Measurements from ENCODE around the gene ITGAV. TPM values are rescaled to one million over a fixed set of nuclear protein-coding genes. Genes with fewer than 3 reads are reported as not detected.

The ITGAV gene
- total RNA-seq, 2 experiments from 2014 or later, result 2.9 to 3.7 TPM

DNA sequence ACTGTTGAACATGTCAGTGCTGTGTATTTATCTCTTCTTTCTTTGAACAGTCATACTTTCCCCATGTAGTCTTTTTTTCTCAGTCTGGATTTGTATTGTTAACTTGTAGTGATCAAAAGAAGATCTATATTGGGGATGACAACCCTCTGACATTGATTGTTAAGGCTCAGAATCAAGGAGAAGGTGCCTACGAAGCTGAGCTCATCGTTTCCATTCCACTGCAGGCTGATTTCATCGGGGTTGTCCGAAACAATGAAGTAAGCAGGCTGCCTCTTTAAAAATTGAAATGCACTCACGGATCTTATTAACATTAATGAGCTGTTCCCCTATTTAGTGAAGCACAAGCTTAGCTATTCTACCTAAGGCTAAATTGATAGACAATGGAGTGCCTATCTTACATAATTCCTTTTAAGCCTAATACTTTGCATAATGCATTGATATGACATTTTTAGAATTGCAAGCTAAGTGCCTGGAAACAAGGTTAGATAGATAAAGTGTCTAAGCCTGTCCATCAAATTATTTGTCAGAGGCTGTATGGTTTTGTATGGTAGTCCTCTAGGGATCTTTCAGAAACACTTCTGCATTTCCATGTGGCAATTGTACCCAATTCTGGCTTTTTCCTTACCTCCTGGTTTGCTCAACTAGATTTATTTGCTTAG lies 74.7 kb downstream of the ITGAV start:
- no peak for ATAC-seq (ENCODE audit: poor library complexity)

DNA sequence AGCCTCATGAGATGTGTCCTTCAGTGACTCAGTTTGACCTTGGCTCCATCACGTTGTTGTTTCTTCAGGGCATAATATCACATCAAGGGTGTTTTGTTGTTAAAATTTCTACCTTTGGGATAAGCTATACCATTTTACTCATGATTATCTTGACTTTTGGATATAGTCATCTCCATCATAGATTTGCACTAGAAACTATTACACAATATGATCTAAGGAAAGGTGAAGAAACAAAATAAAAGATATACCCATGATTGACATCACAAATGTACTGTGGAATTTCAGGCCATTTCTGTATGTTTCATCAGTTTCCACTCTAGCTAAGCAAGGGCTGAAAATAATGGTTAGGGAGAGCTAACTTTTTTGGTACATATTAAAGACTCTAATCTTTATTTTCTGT lies 79.3 kb downstream of the ITGAV start:
- H3K4me3 ChIP-seq (ENCODE audit: low read length), result no peak overlapping the region
- no peaks in the 10 kb centered on the region for H3K4me1 ChIP-seq (ENCODE audit: insufficient read depth, low read length)
- ATAC-seq (ENCODE audit: poor library complexity) (no peak), DNase-seq (no peak)
- intact Hi-C loops (cut with DNase I, micrococcal nuclease), result no loop called here
- ChIA-PET CTCF (no interaction called here), POLR2A (interaction anchor here (0.6 kb wide), 1 partner anchor 126 kb away, joined by 3 read pairs; no protein-coding TSS in a partner anchor)
- no peaks in the 10 kb centered on the region for H3K9me3 ChIP-seq (ENCODE audit: control insufficient read depth in 1 of 2, insufficient read depth in 1 of 2, low read length in 2 of 2)
- Mint-ChIP-seq H3K27me3 (no peaks in the 10 kb centered on the region), H3K36me3 (ENCODE audit: low read depth) (peaks cover 92% of the 10 kb centered on the region), H3K9me3 (peaks cover 6% of the 10 kb centered on the region), H3K4me1 (ENCODE audit: low read depth) (no peaks in the 10 kb centered on the region), H3K27ac (no peak overlapping the region), H3K4me3 (no peak overlapping the region)
- no peaks in the 10 kb centered on the region for H3K27me3 ChIP-seq (ENCODE audit: control insufficient read depth in 1 of 2, insufficient read depth in 2 of 2, low read length in 2 of 2)
- peaks cover 63% of the 10 kb centered on the region for H3K36me3 ChIP-seq (ENCODE audit: insufficient read depth, low read length)
- TF ChIP-seq, protein P1, sequence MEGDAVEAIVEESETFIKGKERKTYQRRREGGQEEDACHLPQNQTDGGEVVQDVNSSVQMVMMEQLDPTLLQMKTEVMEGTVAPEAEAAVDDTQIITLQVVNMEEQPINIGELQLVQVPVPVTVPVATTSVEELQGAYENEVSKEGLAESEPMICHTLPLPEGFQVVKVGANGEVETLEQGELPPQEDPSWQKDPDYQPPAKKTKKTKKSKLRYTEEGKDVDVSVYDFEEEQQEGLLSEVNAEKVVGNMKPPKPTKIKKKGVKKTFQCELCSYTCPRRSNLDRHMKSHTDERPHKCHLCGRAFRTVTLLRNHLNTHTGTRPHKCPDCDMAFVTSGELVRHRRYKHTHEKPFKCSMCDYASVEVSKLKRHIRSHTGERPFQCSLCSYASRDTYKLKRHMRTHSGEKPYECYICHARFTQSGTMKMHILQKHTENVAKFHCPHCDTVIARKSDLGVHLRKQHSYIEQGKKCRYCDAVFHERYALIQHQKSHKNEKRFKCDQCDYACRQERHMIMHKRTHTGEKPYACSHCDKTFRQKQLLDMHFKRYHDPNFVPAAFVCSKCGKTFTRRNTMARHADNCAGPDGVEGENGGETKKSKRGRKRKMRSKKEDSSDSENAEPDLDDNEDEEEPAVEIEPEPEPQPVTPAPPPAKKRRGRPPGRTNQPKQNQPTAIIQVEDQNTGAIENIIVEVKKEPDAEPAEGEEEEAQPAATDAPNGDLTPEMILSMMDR (IDR thresholded peaks at IDR 0.05), result no peak
- no peak overlapping the region for H3K27ac ChIP-seq (ENCODE audit: low read depth in 1 of 2, low read length in 2 of 2)

More for the DNA sequence above, 74.7 kb downstream of the ITGAV start:
- Histone ChIP-seq H3K27me3 (ENCODE audit: control insufficient read depth in 1 of 2, insufficient read depth in 2 of 2, low read length in 2 of 2) (no peaks in the 10 kb centered on the region), H3K27ac (ENCODE audit: low read depth in 1 of 2, low read length in 2 of 2) (no peak overlapping the region), H3K36me3 (ENCODE audit: insufficient read depth, low read length) (peaks cover 30% of the 10 kb centered on the region), H3K4me3 (ENCODE audit: low read length) (no peak overlapping the region), H3K4me1 (ENCODE audit: insufficient read depth, low read length) (no peaks in the 10 kb centered on the region), H3K9me3 (ENCODE audit: control insufficient read depth in 1 of 2, insufficient read depth in 1 of 2, low read length in 2 of 2) (no peaks in the 10 kb centered on the region)
- TF ChIP-seq, protein P1 (IDR thresholded peaks at IDR 0.05), result no peak
- peaks cover 61% of the 10 kb centered on the region for H3K36me3 Mint-ChIP-seq (ENCODE audit: low read depth)
- ChIA-PET POLR2A (interaction anchor here (0.6 kb wide), 1 partner anchor 22 kb away, joined by 3 read pairs; no protein-coding TSS in a partner anchor), CTCF (no interaction called here)
- no peaks in the 10 kb centered on the region for H3K4me1 Mint-ChIP-seq (ENCODE audit: low read depth)
- DNase-seq, result no peak
- no peak overlapping the region for H3K27ac Mint-ChIP-seq
- no peak overlapping the region for H3K4me3 Mint-ChIP-seq
- intact Hi-C loops (cut with DNase I, micrococcal nuclease), result no loop called here
- no peaks in the 10 kb centered on the region for H3K9me3 Mint-ChIP-seq
- H3K27me3 Mint-ChIP-seq, result no peaks in the 10 kb centered on the region

DNA sequence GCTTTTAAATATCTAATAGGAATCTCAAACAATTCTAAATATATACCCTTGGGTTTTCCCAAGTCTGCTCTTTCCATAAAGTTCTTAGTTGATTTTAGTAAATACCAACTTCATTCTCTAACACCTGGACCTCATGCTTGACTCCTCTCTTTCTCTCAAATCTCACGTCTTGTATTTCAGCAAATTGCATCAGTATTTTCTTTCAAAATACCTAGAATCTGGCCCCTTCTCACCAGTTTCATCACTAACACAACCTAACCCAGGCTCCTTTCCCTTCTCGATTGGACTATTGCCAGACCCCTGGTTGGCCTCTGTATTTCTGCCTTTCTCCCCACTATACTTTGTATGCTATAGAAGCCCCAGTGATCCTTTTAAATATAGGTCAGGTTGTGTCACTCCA lies 81.0 kb downstream of the ITGAV start:
- H3K36me3 ChIP-seq (ENCODE audit: insufficient read depth, low read length), result peaks cover 57% of the 10 kb centered on the region
- intact Hi-C loops (cut with DNase I, micrococcal nuclease), result no loop called here
- TF ChIP-seq, protein P1 (IDR thresholded peaks at IDR 0.05), result no peak
- Mint-ChIP-seq H3K27ac (no peak overlapping the region), H3K27me3 (no peaks in the 10 kb centered on the region), H3K36me3 (ENCODE audit: low read depth) (peaks cover 92% of the 10 kb centered on the region), H3K9me3 (peaks cover 6% of the 10 kb centered on the region), H3K4me1 (ENCODE audit: low read depth) (no peaks in the 10 kb centered on the region), H3K4me3 (no peak overlapping the region)
- H3K9me3 ChIP-seq (ENCODE audit: control insufficient read depth in 1 of 2, insufficient read depth in 1 of 2, low read length in 2 of 2), result no peaks in the 10 kb centered on the region
- ATAC-seq (ENCODE audit: poor library complexity) (no peak), DNase-seq (no peak)
- H3K27me3 ChIP-seq (ENCODE audit: control insufficient read depth in 1 of 2, insufficient read depth in 2 of 2, low read length in 2 of 2), result no peaks in the 10 kb centered on the region
- no peak overlapping the region for H3K4me3 ChIP-seq (ENCODE audit: low read length)
- H3K27ac ChIP-seq (ENCODE audit: low read depth in 1 of 2, low read length in 2 of 2), result no peak overlapping the region
- POLR2A ChIA-PET, result no interaction called here
- CTCF ChIA-PET, result no interaction called here
- no peaks in the 10 kb centered on the region for H3K4me1 ChIP-seq (ENCODE audit: insufficient read depth, low read length)

Data from CD4-positive, alpha-beta T cell (primary cell).